Neural cell (in vitro differentiated cells): ENCODE measurements around the gene ILRUN. TPM values are rescaled to one million over a fixed set of nuclear protein-coding genes. Genes with fewer than 3 reads are reported as not detected.
"Not testable (repeated sequence)": the region's sequence is repeated elsewhere in the genome, so short reads cannot be mapped to it uniquely, and the experiment has no call there.

ENCODE experiments used
- H2AFZ ChIP-seq: fragments of 200-600, 300-800 bp; sonication (generic), shearing (Covaris generic); 2 replicates; pipeline ENCODE4 v1.6.0; 2014; ENCODE audit warnings: low read depth, mild to moderate bottlenecking, antibody characterized with exemption, low read length, moderate library complexity
- H3F3A ChIP-seq: fragments of 200-600 bp; shearing (Covaris generic); 2 replicates; pipeline ENCODE4 v1.6.1; 2016; ENCODE audit warnings: mild to moderate bottlenecking, moderate library complexity, mixed read lengths, antibody characterized with exemption, low read length; ENCODE audit not compliant: insufficient read depth, poor library complexity, severe bottlenecking
- H3K27ac ChIP-seq: fragments of 200-600, 300-800 bp; sonication (generic), shearing (Covaris generic); 2 replicates; pipeline ENCODE4 v1.5.1; 2014; ENCODE audit warnings: mild to moderate bottlenecking, low read length, moderate library complexity
- H3K27me3 ChIP-seq: fragments of 300-800, 200-600 bp; sonication (generic), shearing (Covaris generic); 2 replicates; pipeline ENCODE4 v1.6.0; 2014; ENCODE audit warnings: mild to moderate bottlenecking, low read depth, low read length, moderate library complexity; ENCODE audit not compliant: insufficient read depth
- H3K36me3 ChIP-seq: fragments of 300-800, 200-600 bp; sonication (generic), shearing (Covaris generic); 2 replicates; pipeline ENCODE4 v1.5.1; 2014; ENCODE audit warnings: mild to moderate bottlenecking, antibody characterized with exemption, low read length, moderate library complexity; ENCODE audit not compliant: insufficient read depth
- H3K4me2 ChIP-seq: fragments of 300-800, 200-600 bp; sonication (generic), shearing (Covaris generic); 2 replicates; pipeline ENCODE4 v1.6.0; 2014; ENCODE audit warnings: mild to moderate bottlenecking, low read length
- H3K4me3 ChIP-seq: fragments of 300-800, 200-600 bp; sonication (generic), shearing (Covaris generic); 2 replicates; pipeline ENCODE4 v1.5.1; 2014; ENCODE audit warnings: mild to moderate bottlenecking, low read length, moderate library complexity
- H3K79me2 ChIP-seq: fragments of 200-600 bp; shearing (Covaris generic); replicated peaks from 2 replicates; pipeline ENCODE4 v1.6.0; 2014; ENCODE audit warnings: mild to moderate bottlenecking, low read length, moderate library complexity; ENCODE audit not compliant: insufficient read depth
- H3K9ac ChIP-seq: fragments of 300-800, 200-600 bp; sonication (generic), shearing (Covaris generic); 2 replicates; pipeline ENCODE4 v1.6.1; 2016; ENCODE audit warnings: mild to moderate bottlenecking, low read length, mixed read lengths
- H3K9me2 ChIP-seq: fragments of 200-600 bp; shearing (Covaris generic); 2 replicates; pipeline ENCODE4 v1.6.1; 2016; ENCODE audit warnings: mild to moderate bottlenecking, low read length, mixed read lengths; ENCODE audit not compliant: insufficient read depth
- H3K9me3 ChIP-seq: fragments of 200-600, 300-800 bp; sonication (generic), shearing (Covaris generic); 2 replicates; pipeline ENCODE4 v1.6.1; 2016; ENCODE audit warnings: mild to moderate bottlenecking, mixed run types, low read length, moderate library complexity, mixed read lengths
- H4K20me1 ChIP-seq: fragments of 200-600 bp; shearing (Covaris generic); 2 replicates; pipeline ENCODE4 v1.6.1; 2016; ENCODE audit warnings: mild to moderate bottlenecking, mixed run types; ENCODE audit not compliant: insufficient read depth
- CTCF ChIP-seq: fragments of 450-650 bp; IDR thresholded peaks from 2 replicates; pipeline ENCODE4 v1.5.1; 2014; ENCODE audit warnings: antibody characterized with exemption, mild to moderate bottlenecking, moderate library complexity; ENCODE audit not compliant: poor library complexity, severe bottlenecking
- EP300 ChIP-seq: fragments of 450-650 bp; conservative IDR thresholded peaks from 2 replicates; pipeline ENCODE4 v1.6.1; 2014; ENCODE audit warnings: antibody characterized with exemption, mild to moderate bottlenecking, moderate library complexity; ENCODE audit not compliant: poor library complexity, severe bottlenecking
- EZH2 ChIP-seq: fragments of 200-600, 300-800 bp; shearing (Covaris generic), sonication (generic); IDR thresholded peaks from 2 replicates; pipeline ENCODE4 v1.6.1; 2014; ENCODE audit warnings: antibody characterized with exemption, low read length, borderline replicate concordance, mild to moderate bottlenecking; ENCODE audit not compliant: insufficient read depth, poor library complexity, severe bottlenecking
- MXI1 ChIP-seq: fragments of 450-650 bp; conservative IDR thresholded peaks from 2 replicates; pipeline ENCODE4 v1.6.1; 2014; ENCODE audit warnings: antibody characterized with exemption, mild to moderate bottlenecking; ENCODE audit not compliant: poor library complexity, severe bottlenecking
- POLR2AphosphoS5 ChIP-seq: IDR thresholded peaks from 2 replicates; pipeline ENCODE4 v1.6.1; 2012
- RAD21 ChIP-seq: fragments of 450-650 bp; conservative IDR thresholded peaks from 2 replicates; pipeline ENCODE4 v1.6.1; 2014; ENCODE audit warnings: antibody characterized with exemption, mild to moderate bottlenecking, moderate library complexity
- SMC3 ChIP-seq: fragments of 450-650 bp; conservative IDR thresholded peaks from 2 replicates; pipeline ENCODE4 v1.6.1; 2014; ENCODE audit warnings: antibody characterized with exemption, mild to moderate bottlenecking, moderate library complexity; ENCODE audit not compliant: poor library complexity
- TAF1 ChIP-seq: IDR thresholded peaks from 2 replicates; pipeline ENCODE4 v1.6.1; 2012; ENCODE audit warnings: low read depth
- polyA plus RNA-seq: library from polyadenylated mRNA; depleted of rRNA; stranded (reverse); fragments of >200 nt; gene quantifications from 2 replicates; pipeline ENCODE4 v1.2.3, GENCODE V29; 2014
- TF ChIP-seq, protein P1 (sequence below): IDR thresholded peaks from 2 replicates; pipeline ENCODE4 v1.6.1; 2012; ENCODE audit warnings: borderline replicate concordance

The ILRUN gene
- polyA plus RNA-seq, 1 donor from 2014 or later = 16.0 TPM

GRCh38 chr6:34668799-34669198, 27.8 kb downstream of the ILRUN start:
- not testable (repeated sequence) for H4K20me1 ChIP-seq, H3K9me2 ChIP-seq, H3F3A ChIP-seq, H3K4me3 ChIP-seq, H3K4me2 ChIP-seq, H3K27me3 ChIP-seq, H3K9ac ChIP-seq, H3K27ac ChIP-seq, H3K9me3 ChIP-seq, H2AFZ ChIP-seq, H3K36me3 ChIP-seq
- peaks cover 13% of the 10 kb centered on the region for H3K79me2 ChIP-seq

DNA sequence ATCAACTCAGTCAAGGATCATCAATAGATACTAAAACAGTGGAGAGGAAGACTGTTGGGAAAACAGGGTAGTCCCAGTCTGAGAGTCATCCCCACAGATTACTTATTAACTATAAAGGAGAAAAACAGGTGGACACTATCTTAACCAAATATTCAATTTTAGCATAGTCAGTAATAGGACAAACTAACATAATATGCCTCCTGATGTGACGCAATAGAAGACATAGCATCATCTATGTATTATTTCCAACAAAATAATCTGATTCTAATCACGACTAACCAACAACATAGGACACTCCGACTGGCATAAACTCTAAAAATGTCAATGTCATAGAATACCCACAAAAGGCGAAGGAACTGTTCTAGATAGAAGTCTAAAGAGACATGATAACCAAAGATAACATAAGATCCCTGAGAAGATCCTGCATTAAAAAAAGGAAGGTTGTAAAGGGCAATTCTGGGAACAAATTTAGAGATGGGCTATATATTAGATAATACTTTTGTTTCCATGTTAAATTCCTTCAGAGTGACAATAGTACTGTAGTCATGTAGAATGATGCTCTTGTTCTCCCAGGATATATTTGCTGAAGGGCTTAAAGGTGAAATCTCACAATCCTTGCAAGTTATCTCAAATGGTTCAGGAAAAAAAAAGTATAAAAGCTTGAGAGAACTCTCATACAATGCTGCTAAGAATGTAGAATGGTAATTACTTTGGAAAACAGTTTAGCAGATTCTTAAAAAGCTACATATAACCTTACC, 28.9 kb downstream of the ILRUN start:
- Histone ChIP-seq H4K20me1 (no peaks in the 10 kb centered on the region), H3K4me2 (no peak overlapping the region), H3F3A (no peaks in the 10 kb centered on the region), H2AFZ (no peak overlapping the region), H3K27me3 (no peaks in the 10 kb centered on the region), H3K79me2 (peaks cover 13% of the 10 kb centered on the region), H3K27ac (no peak overlapping the region), H3K4me3 (no peak overlapping the region), H3K9me3 (no peaks in the 10 kb centered on the region), H3K36me3 (no peaks in the 10 kb centered on the region), H3K9me2 (no peaks in the 10 kb centered on the region), H3K9ac (no peak overlapping the region)
- TF ChIP-seq EP300 (no peak), POLR2AphosphoS5 (no peak), MXI1 (no peak), EZH2 (no peak), TAF1 (no peak), SMC3 (no peak), RAD21 (no peak), CTCF (no peak)
- TF ChIP-seq, protein P1, sequence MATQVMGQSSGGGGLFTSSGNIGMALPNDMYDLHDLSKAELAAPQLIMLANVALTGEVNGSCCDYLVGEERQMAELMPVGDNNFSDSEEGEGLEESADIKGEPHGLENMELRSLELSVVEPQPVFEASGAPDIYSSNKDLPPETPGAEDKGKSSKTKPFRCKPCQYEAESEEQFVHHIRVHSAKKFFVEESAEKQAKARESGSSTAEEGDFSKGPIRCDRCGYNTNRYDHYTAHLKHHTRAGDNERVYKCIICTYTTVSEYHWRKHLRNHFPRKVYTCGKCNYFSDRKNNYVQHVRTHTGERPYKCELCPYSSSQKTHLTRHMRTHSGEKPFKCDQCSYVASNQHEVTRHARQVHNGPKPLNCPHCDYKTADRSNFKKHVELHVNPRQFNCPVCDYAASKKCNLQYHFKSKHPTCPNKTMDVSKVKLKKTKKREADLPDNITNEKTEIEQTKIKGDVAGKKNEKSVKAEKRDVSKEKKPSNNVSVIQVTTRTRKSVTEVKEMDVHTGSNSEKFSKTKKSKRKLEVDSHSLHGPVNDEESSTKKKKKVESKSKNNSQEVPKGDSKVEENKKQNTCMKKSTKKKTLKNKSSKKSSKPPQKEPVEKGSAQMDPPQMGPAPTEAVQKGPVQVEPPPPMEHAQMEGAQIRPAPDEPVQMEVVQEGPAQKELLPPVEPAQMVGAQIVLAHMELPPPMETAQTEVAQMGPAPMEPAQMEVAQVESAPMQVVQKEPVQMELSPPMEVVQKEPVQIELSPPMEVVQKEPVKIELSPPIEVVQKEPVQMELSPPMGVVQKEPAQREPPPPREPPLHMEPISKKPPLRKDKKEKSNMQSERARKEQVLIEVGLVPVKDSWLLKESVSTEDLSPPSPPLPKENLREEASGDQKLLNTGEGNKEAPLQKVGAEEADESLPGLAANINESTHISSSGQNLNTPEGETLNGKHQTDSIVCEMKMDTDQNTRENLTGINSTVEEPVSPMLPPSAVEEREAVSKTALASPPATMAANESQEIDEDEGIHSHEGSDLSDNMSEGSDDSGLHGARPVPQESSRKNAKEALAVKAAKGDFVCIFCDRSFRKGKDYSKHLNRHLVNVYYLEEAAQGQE = no peak

DNA sequence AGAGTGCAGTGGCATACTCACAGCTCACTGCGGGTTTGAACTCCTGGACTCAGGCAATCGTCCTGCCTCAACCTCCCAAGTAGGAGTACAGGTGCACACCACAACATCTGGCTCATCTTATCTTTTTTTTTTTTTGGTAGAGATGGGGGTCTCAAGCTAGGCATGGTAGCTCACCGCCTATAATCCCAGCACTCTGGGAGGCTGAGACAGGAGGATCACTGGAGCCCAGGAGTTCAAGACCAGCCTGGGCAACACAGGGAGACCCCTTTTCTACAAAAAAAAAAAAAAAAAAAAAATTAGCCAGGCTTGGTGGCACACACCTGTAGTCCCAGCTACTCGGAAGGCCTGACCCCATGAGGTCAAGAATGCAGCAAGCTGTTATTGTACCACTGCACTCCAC, 31.5 kb downstream of the ILRUN start:
- no peak overlapping the region for H3K4me3 ChIP-seq
- no peak overlapping the region for H2AFZ ChIP-seq
- H3K9ac ChIP-seq = no peak overlapping the region
- H3K4me2 ChIP-seq = no peak overlapping the region
- no peak overlapping the region for H3K27ac ChIP-seq
- no peak for TF ChIP-seq CTCF
- no peak for TF ChIP-seq EZH2
- TF ChIP-seq EP300 = no peak
- TF ChIP-seq SMC3 = no peak
- TF ChIP-seq, protein P1 = no peak
- TF ChIP-seq TAF1 = no peak
- no peak for TF ChIP-seq MXI1
- no peak for TF ChIP-seq RAD21
- TF ChIP-seq POLR2AphosphoS5 = no peak
- H3K27me3 ChIP-seq = no peaks in the 10 kb centered on the region
- no peaks in the 10 kb centered on the region for H4K20me1 ChIP-seq
- no peaks in the 10 kb centered on the region for H3K9me2 ChIP-seq
- peaks cover 20% of the 10 kb centered on the region for H3K79me2 ChIP-seq
- H3K9me3 ChIP-seq = no peaks in the 10 kb centered on the region
- no peaks in the 10 kb centered on the region for H3K36me3 ChIP-seq
- H3F3A ChIP-seq = no peaks in the 10 kb centered on the region
